HG03520 (cell line): Measurements from ENCODE around the gene PLEKHA6.
"Not testable (repeated sequence)": the region's sequence is repeated elsewhere in the genome, so short reads cannot be mapped to it uniquely, and the experiment has no call there.

Experiments
- ATAC-seq: cut with Tn5 transposase; IDR thresholded peaks from one replicate; pipeline ENCODE4 v1.9.1; 2021; ENCODE audit warnings: mild to moderate bottlenecking, moderate library complexity; ENCODE audit not compliant: unreplicated experiment

PLEKHA6 gene

DNA sequence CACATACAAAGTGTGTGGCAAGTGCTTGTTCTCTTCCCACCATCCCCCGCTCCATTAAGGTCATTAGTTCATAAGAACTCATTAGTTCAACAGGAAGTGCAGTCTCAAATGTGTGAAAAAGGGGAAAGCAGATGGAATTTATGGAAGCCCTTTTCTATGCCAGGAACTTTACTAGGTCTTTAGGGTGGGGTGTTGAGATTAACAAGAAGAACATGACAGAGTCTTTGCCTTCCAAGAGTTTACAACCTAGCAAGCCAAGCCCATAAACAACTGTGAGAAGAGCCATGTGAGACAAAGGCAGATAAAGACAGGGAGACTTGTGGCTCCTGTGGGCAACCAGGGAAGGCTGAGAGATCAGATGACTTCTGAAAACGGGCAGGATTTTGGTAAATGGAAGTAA is 21.4 kb downstream of the PLEKHA6 start:
- no peak for ATAC-seq

DNA sequence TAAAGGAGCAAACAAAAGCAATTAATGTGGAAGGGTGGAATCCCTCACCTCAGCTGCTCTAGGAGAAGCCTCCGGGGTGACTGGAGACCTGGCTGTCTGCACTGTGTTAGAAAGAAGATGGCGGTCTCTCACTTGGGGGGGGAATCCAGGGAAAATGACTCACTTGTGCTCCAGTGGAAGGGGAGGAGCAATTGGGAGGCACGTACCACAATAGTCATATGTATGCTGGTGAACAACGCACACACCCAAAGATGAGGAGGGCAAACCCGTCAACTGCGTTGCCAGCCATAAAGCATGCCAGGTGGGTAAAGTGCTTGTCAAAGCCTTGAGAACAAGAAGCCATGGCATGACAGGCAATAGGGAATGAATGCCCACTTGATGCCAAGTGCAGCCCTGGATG is 22.1 kb downstream of the PLEKHA6 start:
- no peak for ATAC-seq

DNA sequence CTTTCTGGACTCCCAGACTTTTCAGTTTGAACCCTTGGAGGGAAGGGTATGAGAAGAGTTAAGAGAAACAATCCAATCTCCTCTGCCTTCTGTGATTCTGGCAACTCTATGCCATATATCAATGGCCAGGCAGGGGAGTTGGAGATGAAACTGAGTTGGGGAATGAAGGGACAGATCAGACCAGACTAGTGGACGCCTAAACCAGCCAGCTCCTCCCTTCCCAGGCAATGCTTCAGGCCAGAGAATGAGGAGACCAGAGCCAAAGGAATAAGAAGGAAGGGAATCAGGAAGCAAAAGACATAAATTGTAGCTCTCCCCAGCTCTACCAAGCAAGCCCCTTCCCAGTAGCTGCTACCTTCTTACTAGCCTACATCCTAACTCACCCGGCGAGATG is 22.7 kb downstream of the PLEKHA6 start:
- no peak for ATAC-seq

DNA sequence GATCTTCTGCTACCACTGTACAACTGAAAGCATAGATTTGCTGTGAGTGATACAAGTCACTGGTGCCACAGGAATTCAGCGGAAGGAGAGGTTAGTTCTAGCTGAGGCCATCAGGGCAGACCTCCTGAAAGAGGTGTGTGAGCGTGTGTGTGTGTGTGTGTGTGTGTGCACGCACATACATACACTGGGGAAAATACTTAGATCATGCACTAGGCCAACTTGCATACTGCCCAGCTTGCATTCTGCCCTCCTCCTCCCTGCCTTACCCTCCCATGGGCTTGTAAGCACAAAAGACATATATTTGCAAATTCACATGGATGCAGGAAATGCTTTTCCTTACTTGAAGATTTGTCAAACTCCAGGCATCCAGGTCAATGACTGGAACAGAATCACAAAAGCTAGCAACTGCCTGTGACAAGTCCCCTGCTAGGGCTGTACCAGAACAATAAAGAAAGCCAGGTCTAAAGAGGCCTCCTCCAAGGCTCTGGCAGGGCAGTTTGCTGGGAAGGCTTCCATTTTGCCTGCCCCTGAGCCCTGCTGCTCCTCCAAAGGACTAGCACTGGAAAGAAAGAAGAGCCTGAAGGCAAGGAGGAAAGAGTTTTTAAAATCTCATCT is 23.2 kb downstream of the PLEKHA6 start:
- ATAC-seq = no peak

DNA sequence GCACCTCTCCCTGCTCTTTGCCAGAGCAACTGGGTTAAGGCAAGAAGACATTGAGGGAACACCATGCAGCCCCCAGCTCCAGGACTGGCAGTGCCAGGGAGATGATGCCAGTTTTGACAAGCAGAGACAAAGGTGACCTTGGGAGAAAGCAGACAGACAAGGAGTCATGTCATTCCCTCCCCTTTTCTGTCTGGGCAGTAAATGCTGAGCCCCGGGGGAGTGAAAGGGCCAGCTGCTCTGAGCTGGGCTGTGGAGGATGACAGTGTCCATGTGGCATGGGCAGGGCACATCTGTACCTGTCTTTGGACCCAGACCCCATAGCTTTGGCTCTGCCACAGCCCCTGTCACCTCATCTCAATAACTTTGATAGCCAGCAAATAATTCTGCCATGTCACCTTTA is 24.2 kb downstream of the PLEKHA6 start:
- no peak for ATAC-seq

DNA sequence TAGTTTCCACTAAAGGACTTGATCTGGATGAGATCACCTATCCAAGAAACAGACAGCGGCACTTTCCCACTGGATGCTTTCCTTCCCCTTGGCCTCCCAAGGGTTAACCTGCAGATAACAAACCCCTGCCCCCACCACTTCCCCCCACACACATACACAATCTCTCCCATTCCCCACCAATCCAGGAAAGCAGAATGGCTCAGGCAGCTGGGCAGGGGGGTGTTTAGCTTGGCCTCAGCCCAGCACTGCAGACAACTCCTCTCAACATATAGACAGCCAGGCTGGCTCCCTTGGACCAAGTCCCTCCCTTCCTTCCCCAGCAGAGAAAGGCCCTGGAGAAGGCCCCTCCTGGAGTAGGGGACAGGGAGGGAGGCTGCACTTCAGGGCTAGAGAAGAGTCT is 24.6 kb downstream of the PLEKHA6 start:
- ATAC-seq = no peak

DNA sequence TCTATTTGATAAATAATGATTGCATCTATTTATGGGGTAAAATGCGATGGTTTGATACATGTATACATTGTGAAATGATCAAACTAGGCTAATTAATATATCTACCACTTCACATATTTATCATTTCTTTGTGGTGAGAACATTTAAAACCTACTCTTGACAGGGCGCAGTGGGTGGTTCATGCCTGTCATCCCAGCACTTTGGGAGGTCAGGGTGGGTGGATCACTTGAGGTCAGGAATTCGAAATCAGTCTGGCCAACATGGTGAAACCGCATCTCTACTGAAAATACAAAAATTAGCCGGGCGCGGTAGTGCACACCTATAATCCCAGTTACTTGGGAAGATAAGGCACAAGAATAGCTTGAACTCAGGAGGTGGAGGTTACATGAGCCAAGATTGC is 25.3 kb downstream of the PLEKHA6 start:
- no peak for ATAC-seq

DNA sequence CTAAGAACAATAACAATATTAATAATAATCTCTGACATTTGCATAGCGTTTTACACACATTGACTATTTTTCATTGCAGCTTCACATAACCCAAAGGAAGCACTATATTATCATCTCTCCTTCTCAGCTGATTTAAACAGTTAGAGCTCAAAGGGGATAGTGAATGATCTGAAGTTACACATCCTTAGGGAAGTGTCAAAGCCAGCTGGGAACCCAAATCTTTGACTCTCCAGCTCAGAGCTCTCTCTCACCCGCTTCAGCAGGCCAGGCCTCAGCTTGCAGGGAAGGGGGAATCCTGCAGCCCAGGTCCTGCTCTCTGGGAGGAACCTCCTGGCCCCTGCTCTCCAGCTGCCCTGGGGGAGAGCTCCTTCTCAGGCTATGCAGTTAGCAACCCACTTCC is 26.3 kb downstream of the PLEKHA6 start:
- ATAC-seq = no peak

DNA sequence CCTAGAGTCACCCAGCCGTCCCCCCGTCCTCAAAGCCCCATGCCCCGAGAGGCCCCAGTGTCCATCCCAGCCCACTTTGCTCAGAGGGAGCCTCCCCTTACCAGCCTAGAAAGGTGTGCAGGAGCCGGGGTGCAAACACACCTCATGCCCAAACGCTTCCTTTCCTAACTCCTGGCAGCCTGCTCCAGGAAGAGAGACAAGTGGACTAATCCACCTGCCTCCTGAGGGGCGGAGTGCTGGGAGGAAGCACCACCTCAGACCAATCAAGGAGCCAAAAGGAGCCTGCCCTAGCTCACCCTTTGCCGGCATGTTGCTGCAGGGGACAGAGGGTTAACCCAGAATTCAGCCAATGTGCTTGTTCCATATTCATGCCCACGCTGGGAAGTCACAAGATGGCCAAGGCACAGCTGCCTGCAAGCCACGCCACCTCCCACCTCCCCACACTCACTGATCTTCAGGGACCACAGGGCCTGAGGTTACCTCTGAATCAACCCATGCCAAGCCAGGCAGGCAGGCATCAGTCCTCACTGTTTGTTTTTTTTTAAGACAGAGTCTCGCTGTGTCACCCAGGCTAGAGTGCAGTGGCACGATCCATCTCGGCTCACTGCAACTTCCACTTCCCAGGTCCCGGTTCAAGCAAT is 27.8 kb downstream of the PLEKHA6 start:
- ATAC-seq = no peak

DNA sequence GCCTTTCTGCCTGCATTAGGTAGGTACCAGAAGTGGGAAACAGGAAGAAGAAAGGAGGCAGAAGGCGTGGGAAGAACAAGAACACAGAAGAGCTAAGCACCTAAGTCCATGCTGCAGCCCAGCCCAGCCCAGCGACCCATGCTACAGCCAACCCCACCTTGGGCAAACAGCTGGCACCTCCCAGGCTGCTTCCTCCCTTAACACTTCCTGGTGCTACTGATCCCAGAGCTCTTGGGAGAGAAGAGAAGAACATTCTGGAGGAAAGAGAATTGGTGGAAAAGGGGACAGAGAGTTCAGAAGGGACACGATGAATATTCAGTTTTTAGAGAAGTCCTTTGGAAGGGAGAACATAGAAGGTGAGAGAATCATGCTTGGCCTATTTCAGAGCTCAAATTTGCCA is 28.5 kb downstream of the PLEKHA6 start:
- ATAC-seq = no peak

DNA sequence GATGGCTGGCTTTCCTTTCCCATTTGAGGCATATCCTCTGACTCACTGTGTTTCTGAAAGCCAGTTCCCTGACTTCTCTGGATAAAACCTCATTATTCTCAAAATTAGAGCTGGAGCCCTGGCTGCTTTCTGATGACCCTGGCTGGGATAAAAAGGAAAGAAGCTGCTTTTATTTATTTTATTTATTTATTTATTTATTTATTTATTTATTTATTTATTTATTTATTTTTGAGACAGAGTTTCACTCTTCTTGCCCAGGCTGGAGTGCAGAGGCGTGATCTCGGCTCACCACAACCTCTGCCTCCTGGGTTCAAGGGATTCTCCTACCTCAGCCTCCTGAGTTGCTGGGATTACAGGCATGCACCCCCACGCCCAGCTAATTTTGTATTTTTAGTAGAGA is 31.9 kb downstream of the PLEKHA6 start:
- ATAC-seq = not testable (repeated sequence)

DNA sequence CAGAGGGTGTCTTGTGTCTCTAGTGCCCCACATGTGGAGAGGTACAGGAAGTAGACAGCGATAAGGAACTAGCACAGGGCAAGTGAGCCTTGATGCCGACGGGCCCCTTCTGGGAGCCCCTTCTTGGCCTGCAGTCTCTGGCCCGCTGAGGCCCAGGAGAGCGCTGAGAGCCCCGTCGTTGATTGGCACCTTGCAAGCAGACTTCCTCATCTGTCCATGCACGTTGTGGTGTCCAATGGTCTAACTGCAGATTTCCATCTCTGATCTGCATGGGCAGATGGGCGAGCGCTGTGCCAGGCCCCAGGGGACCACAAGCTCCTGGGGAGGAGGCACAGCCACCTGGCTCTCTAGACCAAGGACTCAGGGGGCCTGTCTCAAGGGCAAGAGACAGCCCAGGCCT is 32.4 kb downstream of the PLEKHA6 start:
- no peak for ATAC-seq

DNA sequence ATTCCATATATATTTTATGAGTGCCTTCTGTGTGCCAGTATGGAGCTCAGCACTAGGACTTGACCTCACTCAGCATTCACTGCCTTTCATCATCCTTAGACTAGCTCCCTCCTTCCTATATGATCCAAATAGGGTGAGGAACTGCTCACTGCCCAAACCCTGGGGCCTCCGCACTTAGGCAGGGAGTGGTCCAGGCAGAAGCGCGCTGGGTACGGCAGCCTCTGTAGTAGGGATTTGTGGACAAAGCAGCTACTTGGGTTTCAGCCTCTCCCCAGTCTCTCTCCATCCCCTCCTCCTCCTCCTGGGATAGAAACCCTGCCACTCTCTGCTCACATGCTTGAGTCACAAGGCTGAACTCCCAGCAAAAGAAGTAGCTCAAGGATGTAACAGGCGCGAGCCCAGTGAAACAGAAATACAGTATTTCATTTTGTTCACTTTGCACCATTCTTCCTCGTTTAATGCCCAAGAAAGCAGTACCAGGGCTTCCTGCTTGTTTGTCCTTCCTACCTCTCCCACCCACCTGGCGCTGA is 32.9 kb downstream of the PLEKHA6 start:
- no peak for ATAC-seq

DNA sequence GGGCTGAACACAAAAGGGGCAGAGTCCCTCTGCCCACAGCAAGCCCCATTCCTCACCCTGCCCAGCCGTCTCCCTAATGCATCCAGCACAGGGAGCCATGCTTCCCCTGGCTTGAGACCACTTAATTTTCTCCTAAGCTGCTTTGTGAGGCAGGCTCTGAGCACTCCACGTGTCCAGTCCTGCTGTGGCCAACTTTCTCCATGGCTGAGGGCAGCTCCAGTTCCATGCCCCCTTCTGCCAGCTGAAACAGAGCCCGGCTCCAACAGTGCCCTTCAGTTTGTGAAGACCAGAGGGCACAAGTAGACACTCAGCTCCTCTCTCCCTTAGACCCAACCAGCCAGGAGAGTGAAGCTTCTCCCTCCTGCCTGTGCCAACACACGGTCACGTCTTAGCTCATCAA is 33.8 kb downstream of the PLEKHA6 start:
- ATAC-seq = no peak

DNA sequence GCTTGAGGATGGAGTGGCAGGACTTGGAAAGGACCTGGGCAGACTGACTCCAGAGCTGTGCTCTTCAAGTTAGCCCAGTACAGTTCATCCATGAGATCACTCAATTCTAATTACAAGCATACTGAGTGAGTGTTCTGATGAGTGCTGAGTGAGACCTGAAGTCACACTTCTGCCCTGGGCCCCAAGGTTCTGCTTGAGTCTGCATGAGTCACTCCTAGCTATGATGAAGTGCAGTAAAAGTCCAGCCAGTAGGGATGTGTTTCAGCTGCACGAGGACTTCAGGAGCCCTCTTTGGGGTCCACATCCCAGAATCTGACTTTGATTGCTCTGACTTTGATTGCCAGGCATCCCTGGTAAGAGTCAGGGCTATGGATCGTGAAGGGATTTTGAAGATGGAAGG is 35.8 kb downstream of the PLEKHA6 start:
- no peak for ATAC-seq

DNA sequence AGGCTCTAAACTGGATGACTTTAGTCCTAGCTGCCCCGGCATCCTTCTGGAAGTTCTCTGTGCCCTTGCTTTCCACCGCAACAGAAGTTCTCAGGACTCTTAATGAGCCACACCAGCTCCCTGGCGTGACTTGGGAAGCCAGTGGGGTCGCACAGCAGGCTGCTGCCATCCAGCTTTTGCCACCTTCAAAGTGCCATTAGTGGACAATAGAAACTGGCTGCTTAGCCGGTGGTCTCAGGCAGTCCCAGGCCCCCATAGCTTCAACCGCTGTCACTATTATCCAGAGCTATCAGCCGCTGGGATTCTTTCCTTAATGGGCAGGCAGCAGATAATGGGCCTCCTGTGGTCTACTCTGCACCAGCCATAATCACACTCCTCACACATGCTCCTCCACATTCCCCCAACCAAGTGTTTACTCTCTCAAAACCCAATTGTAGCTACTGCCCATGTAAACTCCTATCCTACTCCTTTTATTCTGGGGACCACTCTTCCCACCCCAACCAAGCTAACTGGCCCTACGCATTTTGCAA is 37.3 kb downstream of the PLEKHA6 start:
- ATAC-seq = no peak

DNA sequence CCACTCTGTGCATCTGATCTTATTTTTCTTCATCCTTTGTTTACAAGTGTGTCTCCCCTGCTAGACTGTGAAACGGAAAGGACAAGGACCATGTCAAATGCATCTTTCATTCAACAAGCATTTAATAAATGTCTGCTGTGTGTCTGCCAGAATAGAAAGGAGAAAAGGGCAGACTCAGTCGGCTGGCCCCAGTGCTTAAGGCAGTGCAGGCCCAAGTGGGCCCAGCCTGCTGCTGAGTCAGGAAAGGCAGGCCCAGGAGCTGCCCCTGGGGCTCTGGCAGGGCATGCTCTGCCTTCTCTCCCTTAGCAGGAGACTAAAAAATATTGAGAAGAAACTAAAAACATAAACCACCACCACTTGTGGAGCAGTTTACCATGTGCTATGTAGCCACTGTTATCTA is 38.1 kb downstream of the PLEKHA6 start:
- no peak for ATAC-seq

DNA sequence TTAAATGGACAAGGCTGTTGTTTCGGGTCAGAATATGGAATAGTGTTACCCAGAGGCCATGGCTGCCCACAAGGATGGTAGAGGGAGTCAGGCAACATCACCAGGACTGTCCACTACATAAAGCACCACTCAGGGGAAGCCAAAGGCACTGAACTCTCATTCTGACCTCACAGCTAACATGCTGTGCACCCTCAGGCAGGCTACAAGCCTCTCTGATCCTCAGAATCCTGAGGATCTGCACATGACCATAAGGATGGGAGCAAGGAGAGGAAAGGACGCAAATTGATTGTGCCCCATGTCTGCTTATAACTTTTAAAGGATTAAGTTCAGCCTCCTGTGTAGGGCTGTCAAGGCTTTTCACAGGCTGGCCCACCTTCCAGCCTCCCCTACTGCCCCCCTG is 38.7 kb downstream of the PLEKHA6 start:
- no peak for ATAC-seq

DNA sequence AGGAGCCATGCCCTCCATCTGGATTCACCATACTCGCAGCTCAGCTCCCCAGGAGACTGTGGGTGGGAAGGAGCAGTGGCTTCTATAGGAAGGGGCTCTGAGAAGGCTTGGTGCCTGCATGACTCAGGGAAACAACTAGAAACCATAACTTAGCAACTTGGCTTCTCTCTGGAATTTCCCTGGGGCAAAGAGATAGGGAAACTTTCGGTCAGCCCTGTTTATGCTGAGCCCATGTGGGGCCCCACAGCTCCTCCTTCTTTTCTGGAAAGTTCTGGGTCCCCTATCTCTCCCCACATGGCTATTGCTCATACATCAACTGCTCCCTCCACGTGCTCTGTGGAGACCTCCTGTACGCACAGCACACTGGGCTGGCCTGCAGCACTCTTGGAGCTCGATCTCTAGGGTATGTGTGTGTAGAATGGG is 39.3 kb downstream of the PLEKHA6 start:
- ATAC-seq = no peak

DNA sequence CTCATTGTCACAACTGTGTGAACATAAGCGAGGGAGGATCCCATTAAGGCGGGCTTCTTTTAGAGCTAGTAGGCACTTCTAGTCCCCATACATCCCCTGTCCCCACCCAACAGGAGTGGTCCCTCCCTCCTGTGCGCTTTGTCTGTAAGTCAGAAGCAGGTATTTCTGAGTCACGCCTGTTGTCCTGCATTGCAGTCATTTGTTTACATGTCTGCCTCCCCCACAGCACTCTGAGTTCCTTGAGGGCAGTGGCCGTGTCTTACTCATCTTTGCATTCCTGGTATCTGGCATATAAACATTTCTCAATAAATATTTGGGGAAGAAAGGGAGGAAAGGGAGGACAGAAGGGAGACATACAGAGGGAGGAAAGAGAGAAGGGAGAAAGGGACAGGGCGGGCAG is 40.3 kb downstream of the PLEKHA6 start:
- no peak for ATAC-seq

DNA sequence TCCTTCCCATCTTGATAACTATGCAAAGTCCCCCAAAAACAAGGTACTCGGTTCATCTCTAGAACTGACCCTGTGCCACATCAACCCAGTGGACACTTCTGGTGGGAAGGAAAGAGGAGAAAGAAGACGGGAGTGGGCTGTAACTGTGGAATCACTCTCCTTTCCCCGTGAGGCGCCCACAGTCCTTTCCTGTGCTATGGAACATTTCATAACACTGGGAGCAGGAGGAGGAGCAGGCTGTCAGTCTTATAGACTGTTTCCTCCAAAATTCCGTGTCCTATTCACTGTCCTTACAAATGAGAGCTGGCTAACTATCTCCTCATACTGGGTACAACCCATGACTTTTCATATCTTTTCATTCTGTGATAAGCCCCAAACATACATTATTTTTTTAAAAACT is 40.7 kb downstream of the PLEKHA6 start:
- ATAC-seq = no peak

DNA sequence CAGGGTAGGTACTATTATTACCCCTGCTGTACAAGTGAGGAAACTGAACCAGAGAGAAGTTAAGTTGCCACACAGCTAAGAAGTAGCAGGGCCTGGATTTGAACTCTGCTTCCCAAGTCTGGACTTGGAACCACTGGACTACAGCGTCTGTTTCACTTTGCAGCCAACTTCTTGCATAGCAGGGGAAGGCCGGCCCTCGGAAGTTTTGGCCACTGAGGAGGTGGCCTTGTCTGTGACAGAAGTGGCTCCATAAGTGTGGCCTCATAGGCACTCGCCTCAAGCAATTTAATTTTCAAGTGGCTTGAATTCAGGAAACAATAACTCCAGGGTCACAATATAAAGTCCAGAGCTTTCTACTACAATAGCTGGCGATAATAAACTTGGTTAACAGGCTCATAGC is 41.4 kb downstream of the PLEKHA6 start:
- ATAC-seq = no peak

DNA sequence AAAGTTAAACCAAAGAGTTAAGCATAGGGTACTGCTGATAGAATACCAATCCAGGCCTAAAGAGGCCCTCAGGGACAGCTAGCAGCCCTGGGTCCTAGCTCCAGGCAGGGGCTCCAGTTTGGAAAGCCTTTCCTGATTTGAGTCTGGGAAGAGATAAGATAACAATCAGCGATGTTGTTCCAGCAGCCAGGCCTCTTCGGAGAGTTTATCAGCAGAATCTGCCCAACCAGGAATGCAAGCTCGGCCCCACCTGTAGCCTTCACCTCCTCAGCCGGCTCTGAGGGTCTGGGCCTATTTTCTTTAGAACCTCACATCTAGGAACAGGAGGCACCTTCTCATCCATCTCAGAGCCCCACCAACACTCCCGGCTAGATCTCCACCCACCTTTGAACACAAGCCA is 42.6 kb downstream of the PLEKHA6 start:
- ATAC-seq = no peak
